HT1080 (cell line): ENCODE data around the gene ANKRD13D. TPM values are rescaled to one million over a fixed set of nuclear protein-coding genes. Genes with fewer than 3 reads are reported as not detected.

ENCODE experiments used
- DNase-seq: peaks from one replicate; pipeline ENCODE4 v3.0.0-alpha.2; 2015; ENCODE audit warnings: low read depth
- total RNA-seq: library from RNA; depleted of rRNA; stranded (reverse); fragments of >200 nt; shearing (Covaris generic); gene quantifications from 2 replicates; pipeline ENCODE4 v1.2.3, GENCODE V29; 2014

Gene ANKRD13D
- total RNA-seq, 1 experiment from 2014 or later, result 27.6 TPM

DNA sequence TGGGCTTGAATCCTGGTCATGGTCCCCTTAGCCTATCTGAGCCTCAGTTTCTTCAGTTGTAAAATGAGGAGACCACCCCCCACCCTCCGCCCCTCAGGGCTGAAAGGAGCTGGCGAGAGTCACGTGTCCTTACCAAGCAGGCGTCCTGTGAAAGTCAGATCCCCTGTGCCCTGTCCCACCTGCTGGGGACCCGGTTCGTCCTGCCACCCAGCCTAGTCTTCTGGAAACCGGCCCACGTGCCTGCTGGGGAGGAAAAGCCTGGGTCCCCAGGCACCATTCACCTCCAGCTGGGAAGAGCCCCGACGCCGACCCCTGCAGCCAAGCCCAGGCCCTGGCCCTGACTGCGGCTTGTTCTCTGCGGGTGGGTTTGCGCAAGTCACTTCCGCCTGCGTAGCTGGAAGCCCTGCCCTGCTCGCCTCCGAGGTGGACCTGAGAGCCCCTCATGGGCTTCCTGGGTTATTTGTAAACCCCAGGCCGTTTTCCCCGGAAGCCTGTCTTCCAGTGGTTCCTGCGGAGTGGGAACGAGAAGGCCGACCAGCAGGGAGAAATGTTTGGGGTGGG, 13.5 kb downstream of the ANKRD13D start:
- no peak for DNase-seq

DNA sequence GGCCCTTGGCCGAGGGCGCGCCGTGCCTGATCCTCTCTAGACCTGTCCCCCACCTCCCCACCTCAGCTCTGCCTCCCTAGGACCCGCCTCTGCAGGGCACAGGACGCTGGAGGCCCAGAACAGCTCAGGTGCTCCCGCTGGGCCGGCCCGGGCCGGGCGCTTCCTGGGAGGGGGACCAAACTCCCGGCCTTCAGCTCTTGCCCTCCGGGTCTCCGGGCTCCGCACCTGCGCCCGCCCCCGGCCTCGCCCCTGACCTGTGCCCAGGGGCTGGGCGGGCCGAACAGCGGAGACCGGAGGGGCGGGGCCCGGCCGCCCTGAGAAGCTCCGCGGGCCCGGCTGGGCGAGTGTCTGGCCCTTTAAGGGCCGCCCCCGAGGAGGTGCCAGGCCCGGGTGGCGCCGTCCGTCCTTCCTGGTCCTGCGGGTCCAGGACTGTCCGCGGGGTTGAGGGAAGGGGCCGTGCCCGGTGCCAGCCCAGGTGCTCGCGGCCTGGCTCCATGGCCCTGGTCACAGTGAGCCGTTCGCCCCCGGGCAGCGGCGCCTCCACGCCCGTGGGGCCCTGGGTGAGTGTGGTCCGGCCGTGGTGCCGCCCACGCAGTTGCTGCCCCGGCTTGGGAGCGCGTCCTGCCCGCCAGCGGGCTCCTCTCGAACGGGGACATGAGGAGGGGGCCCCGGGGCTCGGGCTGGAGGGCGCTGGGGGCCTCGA, 14.2 kb downstream of the ANKRD13D start, which contains the start of gene SSH3:
Gene SSH3, plus strand, starts transcription at position 399 of the 703 bp plus-strand sequence. Its CDS starts 96 bp downstream, at position 495.
- DNase-seq, result peak; percentile 55

GRCh38 chr11:67303835-67304411, 14.8 kb downstream of the ANKRD13D start:
- no peak for DNase-seq

DNA sequence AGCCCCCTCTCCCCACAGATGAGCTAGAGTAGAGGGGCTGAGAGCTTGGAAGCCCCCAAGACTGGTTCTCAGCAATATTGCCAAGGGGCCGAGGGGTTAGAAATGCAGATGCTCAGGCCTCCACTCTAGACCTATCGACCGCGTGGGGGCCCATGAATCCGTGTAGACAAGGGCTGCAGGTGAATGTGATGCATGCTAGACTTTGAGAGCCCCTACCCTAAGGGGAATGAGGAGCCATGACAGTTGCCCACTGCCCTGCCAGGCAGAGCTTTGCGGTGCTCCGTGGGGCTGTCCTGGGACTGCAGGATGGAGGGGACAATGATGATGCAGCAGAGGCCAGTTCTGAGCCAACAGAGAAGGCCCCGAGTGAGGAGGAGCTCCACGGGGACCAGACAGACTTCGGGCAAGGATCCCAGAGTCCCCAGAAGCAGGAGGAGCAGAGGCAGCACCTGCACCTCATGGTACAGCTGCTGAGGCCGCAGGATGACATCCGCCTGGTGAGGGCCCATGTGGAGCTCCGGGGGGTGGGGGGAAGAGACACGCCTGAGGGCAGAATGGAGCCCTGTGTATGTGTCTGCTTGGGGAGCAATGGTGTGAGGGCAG, 15.5 kb downstream of the ANKRD13D start:
- no peak for DNase-seq

DNA sequence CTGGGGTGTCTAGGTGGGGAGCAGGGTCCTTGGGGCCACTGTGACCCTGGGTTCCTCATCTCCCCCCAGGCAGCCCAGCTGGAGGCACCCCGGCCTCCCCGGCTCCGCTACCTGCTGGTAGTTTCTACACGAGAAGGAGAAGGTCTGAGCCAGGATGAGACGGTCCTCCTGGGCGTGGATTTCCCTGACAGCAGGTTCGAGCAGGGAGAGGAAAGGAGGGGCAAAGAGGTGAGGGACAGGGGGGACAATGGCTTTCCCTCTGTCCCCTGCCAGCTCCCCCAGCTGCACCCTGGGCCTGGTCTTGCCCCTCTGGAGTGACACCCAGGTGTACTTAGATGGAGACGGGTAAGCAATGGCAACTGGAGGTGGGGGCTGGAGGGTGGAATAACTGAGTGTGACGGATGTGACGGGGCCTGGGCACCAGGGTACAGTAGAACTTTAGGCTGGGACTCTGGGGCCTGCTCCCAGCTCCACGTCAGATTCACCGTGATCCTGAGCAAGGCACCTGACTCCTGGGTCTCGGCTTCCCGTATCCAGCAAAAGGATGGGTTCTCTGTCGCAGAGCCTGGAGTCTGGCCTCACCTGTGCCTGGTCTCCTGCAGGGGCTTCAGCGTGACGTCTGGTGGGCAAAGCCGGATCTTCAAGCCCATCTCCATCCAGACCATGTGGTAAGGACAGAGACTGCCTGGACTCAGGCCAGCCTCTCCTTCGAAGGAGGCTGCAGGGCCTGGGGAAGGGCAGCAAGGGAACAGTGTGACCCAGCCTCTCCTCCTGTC, 17.9 kb downstream of the ANKRD13D start:
- no peak for DNase-seq

GRCh38 chr11:67307545-67308001, 18.5 kb downstream of the ANKRD13D start:
- DNase-seq, result no peak

GRCh38 chr11:67308031-67308866, 19.1 kb downstream of the ANKRD13D start:
- no peak for DNase-seq

DNA sequence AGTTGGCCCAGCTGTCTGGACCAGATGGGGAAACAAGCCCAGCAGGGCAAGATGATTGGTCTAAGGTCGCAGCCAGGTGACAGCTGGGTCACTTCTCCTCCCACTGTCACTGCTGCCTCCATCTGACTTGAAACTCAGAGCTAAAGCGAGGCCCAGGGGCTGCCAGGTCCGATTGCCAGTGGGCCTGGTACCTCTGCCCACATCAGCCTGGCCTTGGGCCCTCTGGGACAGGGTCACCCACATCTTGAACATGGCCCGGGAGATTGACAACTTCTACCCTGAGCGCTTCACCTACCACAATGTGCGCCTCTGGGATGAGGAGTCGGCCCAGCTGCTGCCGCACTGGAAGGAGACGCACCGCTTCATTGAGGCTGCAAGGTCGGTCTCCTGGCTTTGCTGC, 20.1 kb downstream of the ANKRD13D start:
- no peak for DNase-seq

DNA sequence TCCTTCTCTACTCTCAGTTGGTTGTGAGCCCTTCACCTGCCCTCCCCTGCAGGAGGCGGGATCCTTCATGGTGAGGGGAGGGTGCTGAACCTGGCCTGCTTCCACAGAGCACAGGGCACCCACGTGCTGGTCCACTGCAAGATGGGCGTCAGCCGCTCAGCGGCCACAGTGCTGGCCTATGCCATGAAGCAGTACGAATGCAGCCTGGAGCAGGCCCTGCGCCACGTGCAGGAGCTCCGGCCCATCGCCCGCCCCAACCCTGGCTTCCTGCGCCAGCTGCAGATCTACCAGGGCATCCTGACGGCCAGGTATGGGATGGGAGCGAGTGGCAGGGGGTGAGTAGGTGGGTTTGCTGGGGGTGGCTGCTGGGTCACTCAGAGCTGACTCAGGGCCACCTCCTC, 20.6 kb downstream of the ANKRD13D start:
- no peak for DNase-seq

DNA sequence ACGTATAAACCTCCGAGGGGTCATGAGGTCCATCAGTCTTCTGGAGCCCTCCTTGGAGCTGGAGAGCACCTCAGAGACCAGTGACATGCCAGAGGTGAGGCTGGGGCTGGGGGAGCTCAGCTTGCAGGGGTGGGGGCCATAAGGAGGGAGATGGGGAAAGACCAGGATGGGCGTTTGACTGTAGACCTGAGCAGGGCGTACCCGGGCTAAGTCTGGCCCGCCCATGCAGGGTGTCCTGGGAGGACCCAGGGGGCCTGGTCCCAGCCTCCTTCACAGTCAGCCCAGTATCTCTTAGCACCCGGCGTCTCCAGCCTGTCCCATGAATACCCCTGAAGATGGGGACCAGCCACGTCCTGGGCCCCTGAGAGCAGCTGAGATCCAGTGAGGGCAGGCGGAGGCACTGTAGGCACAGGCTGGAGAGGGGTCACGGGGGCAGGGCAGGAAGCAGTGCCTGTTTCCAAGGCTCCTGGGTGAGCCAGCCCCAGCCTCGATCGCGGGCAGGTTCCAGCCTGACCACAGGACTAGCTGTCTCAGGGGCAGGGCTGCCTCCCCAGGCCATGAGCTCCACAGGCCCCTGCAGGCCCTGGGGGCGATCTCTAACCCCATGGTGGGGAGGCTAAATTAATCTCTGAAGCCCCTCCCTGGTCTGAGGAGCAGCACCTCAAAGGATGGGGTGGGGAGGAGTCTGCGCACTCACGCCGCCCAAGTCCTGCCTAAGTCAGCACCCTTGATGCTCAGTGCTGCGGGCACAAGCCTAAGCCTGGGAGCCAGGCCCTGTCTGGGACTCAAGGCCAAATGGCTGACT, 21.3 kb downstream of the ANKRD13D start:
- no peak for DNase-seq

DNA sequence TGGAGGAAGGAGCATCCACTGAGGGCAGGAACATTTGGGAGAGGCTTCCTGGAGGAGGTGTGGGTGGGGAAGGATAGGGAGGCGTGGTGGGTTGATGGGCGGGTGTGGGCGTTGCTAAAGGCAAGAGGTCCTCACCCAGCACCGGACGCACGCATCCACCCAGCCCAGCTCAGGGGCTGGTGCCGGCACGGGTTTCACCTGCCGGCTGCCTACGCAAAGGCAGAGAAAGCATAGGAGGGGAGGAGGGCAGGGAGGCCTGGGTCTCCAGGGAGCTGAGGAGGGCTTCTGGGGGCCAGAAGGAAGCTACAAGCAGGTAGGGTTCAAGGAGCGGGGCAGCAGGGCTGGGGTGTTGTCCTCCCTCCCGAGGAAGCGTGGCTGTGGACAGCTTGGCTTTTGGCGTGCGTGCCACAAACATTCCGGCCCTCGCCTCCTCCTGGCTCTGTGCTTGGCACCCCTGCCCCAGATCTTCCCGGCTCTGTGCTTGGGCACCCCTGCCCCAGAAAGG, 22.0 kb downstream of the ANKRD13D start:
- DNase-seq, result no peak

DNA sequence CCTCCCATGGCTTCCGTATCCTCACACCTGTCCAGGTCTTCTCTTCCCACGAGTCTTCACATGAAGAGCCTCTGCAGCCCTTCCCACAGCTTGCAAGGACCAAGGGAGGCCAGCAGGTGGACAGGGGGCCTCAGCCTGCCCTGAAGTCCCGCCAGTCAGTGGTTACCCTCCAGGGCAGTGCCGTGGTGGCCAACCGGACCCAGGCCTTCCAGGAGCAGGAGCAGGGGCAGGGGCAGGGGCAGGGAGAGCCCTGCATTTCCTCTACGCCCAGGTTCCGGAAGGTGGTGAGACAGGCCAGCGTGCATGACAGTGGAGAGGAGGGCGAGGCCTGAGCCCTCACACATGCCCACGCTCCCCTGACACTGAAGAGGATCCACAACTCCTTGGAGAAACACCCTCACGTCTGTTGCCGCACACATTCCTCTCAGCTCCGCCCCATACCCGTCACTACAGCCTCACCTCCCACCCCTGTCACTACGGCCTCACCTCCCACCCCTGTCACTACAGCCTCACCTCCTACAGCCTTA, 22.5 kb downstream of the ANKRD13D start:
- no peak for DNase-seq

- DNase-seq, result no peak
These were observed 23.3 kb downstream of the ANKRD13D start for GRCh38 chr11:67312187-67313021.

DNA sequence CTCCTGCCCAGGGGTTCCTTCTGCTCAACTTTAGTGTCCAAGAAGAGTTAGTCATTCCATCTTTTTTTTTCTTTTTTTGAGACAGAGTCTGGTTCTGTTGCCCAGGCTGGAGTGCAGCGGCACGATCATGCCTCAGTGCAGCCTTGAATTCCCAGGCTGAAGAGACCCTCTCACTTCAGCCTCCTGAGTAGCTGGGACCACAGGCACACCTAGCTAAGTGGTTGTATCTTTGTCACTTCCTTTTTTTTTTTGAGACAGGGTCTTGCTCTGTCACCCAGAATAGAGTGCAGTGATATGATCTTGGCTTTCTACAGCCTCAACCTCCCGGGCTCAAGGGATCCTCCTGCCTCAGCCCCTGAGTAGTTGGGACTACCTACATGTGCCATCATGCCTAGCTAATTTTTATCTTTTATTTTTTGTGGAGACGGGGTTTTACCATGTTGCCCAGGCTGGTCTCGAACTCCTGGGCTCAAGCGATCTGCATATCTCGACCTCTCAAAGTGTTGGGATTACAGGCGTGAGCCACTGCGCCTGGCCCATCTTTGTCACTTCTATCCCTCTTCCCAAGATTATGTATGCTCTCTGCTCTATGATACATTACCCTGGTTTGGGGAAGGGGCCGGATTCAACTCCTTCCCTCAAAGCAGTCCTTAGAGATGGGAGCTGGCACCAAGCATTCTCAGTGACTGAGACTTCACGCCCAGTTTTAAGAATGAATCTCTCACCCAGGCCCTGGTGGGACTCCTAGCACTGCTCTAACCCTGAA, 24.2 kb downstream of the ANKRD13D start:
- no peak for DNase-seq

DNA sequence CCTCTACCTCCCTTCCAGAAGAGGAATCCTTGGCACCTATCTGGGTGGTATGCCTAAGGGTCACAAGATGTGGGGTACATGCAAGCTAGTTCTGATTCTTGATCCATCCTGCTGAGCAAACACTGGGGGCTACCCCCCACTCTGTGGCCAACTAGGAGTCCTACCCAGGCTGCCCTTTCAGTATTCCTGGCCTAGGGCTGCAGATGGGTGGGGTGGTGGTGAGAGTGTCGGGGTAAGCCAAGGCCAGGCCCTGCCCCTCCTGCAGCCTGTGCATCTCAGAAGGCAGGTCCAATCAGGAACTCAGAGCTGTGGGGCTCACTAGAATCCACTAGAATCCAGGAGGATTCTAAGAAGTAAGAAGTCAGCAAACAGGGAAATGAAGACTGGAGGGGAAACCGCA, 25.1 kb downstream of the ANKRD13D start:
- no peak for DNase-seq

DNA sequence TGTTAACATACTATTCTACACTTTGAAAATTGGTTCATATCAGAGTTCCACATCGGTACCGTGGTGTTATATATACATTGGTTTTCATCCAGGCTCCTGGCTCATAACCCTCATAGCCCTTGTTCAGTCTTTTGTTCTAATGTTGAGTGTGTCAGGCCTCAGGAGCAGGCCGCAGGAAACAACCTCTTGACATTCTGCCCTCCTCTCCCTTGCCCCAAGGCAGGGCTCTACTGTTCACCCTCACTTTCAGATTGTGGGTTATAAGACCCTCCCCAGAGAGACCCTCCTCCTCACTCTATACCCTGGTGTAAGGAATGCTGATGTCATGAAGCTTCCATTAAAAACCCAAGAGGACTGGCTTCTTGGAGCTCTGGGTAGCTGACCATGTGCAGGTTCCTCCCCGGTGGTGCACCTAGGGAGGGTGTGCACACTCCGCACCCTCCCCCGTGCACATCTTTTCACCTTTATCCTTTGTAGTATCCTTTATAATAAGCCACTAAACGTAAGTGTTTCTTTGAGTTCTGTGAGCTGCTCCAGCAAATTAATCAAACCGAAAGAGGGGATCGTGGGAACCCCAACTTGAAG, 26.3 kb downstream of the ANKRD13D start:
- DNase-seq, result no peak

- no peak for DNase-seq
These were observed 27.7 kb downstream of the ANKRD13D start for GRCh38 chr11:67316882-67317204.
